Mucosa of descending colon (tissue), 3 donors: Measurements from ENCODE around the gene ITGAE. TPM values are rescaled to one million over a fixed set of nuclear protein-coding genes. Genes with fewer than 3 reads are reported as not detected.

ENCODE experiments used
- ATAC-seq: fragments of 200-7000 bp; cut with Tn5 transposase; one replicate; pipeline ENCODE4 v1.9.1; 2020; ENCODE audit warnings: mild to moderate bottlenecking, moderate library complexity
- DNase-seq, 3 donors: peaks; one replicate each; pipeline ENCODE4 v3.0.0-alpha.2; 2020
- H3K36me3 ChIP-seq: fragments of 200-600 bp; one replicate; pipeline ENCODE4 v1.8.0; 2021; ENCODE audit warnings: low read depth, mild to moderate bottlenecking
- H3K4me1 ChIP-seq: fragments of 200-600 bp; one replicate; pipeline ENCODE4 v1.8.0; 2021; ENCODE audit warnings: low read depth, mild to moderate bottlenecking
- H3K4me3 ChIP-seq: fragments of 200-600 bp; one replicate; pipeline ENCODE4 v1.8.0; 2021; ENCODE audit warnings: mild to moderate bottlenecking
- H3K9me3 ChIP-seq: fragments of 200-600 bp; one replicate; pipeline ENCODE4 v1.8.0; 2021; ENCODE audit warnings: mild to moderate bottlenecking
- CTCF ChIP-seq: fragments of 200-600 bp; IDR thresholded peaks from one replicate; pipeline ENCODE4 v1.8.0; 2022; ENCODE audit warnings: antibody characterized with exemption, mild to moderate bottlenecking
- intact Hi-C, 2 donors: fragments of 100-400 bp; cut with DNase I in 1 of 2; cut with micrococcal nuclease in 1 of 2; formaldehyde crosslinking; loops; one replicate each; pipeline versions ENCODE4 v1.11.0 to v1.11.1; 2022; cut with DNase I, micrococcal nuclease
- total RNA-seq, 3 donors: library from RNA; stranded (reverse); fragmentation: NEBNext Ultra II Directional in 2 of 3; extraction: Animal tissue kit (Norgen Biotek cat#: 25700) in 2 of 3; gene quantifications; one replicate each; pipeline versions ENCODE4 v1.2.1 to v1.2.4, GENCODE V29; 2021 to 2023
- donor health status: DM: no; HTN: no; CAD: no; lungs with moderate emphysema.
- donor health status: DM: no; HTN: no; CAD: no.
- donor health status: DM: no; HTN: yes; CAD: no.

ITGAE gene
- total RNA-seq, 3 donors from 2014 or later: 17.2 to 24.1 (median 17.6) TPM

GRCh38 chr17:3678821-3679530, 122.0 kb downstream of the ITGAE start:
- DNase-seq (no peak), ATAC-seq (no peak)
- intact Hi-C loops: no loop called here
- no peak overlapping the region for H3K4me3 ChIP-seq
- H3K9me3 ChIP-seq: no peaks in the 10 kb centered on the region
- TF ChIP-seq CTCF: no peak
- no peaks in the 10 kb centered on the region for H3K36me3 ChIP-seq
- no peaks in the 10 kb centered on the region for H3K4me1 ChIP-seq

- ATAC-seq (no peak), DNase-seq (no peak)
- H3K36me3 ChIP-seq: no peaks in the 10 kb centered on the region
- no peaks in the 10 kb centered on the region for H3K9me3 ChIP-seq
- no peak overlapping the region for H3K4me3 ChIP-seq
- no peak for TF ChIP-seq CTCF
- H3K4me1 ChIP-seq: no peaks in the 10 kb centered on the region
- intact Hi-C loops: no loop called here
Measured at GRCh38 chr17:3678095-3678820, 122.7 kb downstream of the ITGAE start.

GRCh38 chr17:3675886-3676285, 125.1 kb downstream of the ITGAE start:
- Histone ChIP-seq H3K9me3 (no peaks in the 10 kb centered on the region), H3K4me1 (no peaks in the 10 kb centered on the region), H3K36me3 (no peaks in the 10 kb centered on the region), H3K4me3 (no peak overlapping the region)
- DNase-seq (no peak), ATAC-seq (no peak)
- TF ChIP-seq CTCF: no peak
- intact Hi-C loops: no loop called here

- Histone ChIP-seq H3K9me3 (no peaks in the 10 kb centered on the region), H3K4me1 (peaks cover 9% of the 10 kb centered on the region), H3K36me3 (peaks cover 5% of the 10 kb centered on the region), H3K4me3 (no peak overlapping the region)
- TF ChIP-seq CTCF: no peak
- intact Hi-C loops: no loop called here
- ATAC-seq (no peak), DNase-seq (no peak)
Measured at GRCh38 chr17:3672571-3672970, 128.4 kb downstream of the ITGAE start.

- no peaks in the 10 kb centered on the region for H3K9me3 ChIP-seq
- H3K36me3 ChIP-seq: peaks cover 5% of the 10 kb centered on the region
- no peak overlapping the region for H3K4me3 ChIP-seq
- ATAC-seq (no peak), DNase-seq (no peak)
- peaks cover 26% of the 10 kb centered on the region for H3K4me1 ChIP-seq
- no peak for TF ChIP-seq CTCF
- intact Hi-C loops: no loop called here
Measured at GRCh38 chr17:3669548-3669947, 131.4 kb downstream of the ITGAE start.
